SK-N-SH (cell line): ENCODE data around the gene GATA2.

ENCODE experiments used
- ELF1 ChIP-seq: IDR thresholded peaks from 2 replicates; pipeline ENCODE4 v1.4.0; 2012
- EZH2phosphoT487 ChIP-seq: fragments of 200-600 bp; sonication (generic); IDR thresholded peaks from 2 replicates; pipeline ENCODE4 v1.6.1; 2017; ENCODE audit warnings: low read depth, mixed run types, mild to moderate bottlenecking, antibody characterized with exemption, moderate library complexity, borderline replicate concordance
- TF ChIP-seq, protein P1 (sequence below): IDR thresholded peaks from 2 replicates; pipeline ENCODE4 v1.6.1; 2012; ENCODE audit warnings: mild to moderate bottlenecking, low read depth, low read length, moderate library complexity
- TF ChIP-seq, protein P2 (sequence below): fragments of 200-600 bp; sonication (generic); IDR thresholded peaks from 2 replicates; pipeline ENCODE4 v1.6.1; 2017; ENCODE audit warnings: antibody characterized with exemption, mild to moderate bottlenecking, moderate library complexity
- TF ChIP-seq, protein P3 (sequence below): fragments of 150-350 bp; IDR thresholded peaks from 2 replicates; pipeline ENCODE4 v1.6.1; 2016; ENCODE audit warnings: mild to moderate bottlenecking, low read depth, low read length

DNA sequence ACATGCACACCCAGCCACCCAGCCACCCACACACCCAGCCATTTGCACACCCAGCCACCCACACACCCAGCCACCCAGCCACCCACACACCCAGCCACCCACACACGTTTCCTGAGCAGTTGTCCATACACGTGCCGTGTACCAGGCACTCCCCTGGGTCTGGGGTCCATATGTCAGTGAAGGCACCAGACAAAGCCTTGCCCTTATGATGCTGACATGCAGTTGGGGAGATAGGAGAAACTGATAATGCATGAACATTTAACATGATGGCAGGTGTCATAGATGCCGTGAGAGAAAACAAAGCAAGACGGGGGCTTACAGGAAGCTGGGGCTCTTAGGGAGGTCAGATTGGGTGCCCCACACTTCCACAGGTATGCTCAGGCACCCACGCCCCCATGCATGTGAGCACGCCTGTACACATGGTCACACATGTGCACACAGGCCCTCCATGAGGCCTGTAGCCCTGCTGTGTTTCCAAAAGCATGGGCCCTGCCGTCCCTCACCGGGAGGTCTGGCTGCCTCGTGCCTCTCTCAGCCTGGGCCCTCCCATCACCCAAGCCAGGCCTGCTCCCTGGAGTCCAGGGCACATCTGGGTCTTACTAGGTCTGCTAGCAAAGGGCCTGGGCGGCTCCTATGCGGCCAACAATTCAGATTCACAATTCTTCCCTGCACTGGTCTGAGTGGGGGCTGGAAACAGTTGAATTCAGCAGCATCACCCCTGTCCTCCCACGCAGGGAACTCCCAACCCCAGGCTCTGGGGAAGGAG lies 22.7 kb downstream of the GATA2 start:
- TF ChIP-seq, protein P1, sequence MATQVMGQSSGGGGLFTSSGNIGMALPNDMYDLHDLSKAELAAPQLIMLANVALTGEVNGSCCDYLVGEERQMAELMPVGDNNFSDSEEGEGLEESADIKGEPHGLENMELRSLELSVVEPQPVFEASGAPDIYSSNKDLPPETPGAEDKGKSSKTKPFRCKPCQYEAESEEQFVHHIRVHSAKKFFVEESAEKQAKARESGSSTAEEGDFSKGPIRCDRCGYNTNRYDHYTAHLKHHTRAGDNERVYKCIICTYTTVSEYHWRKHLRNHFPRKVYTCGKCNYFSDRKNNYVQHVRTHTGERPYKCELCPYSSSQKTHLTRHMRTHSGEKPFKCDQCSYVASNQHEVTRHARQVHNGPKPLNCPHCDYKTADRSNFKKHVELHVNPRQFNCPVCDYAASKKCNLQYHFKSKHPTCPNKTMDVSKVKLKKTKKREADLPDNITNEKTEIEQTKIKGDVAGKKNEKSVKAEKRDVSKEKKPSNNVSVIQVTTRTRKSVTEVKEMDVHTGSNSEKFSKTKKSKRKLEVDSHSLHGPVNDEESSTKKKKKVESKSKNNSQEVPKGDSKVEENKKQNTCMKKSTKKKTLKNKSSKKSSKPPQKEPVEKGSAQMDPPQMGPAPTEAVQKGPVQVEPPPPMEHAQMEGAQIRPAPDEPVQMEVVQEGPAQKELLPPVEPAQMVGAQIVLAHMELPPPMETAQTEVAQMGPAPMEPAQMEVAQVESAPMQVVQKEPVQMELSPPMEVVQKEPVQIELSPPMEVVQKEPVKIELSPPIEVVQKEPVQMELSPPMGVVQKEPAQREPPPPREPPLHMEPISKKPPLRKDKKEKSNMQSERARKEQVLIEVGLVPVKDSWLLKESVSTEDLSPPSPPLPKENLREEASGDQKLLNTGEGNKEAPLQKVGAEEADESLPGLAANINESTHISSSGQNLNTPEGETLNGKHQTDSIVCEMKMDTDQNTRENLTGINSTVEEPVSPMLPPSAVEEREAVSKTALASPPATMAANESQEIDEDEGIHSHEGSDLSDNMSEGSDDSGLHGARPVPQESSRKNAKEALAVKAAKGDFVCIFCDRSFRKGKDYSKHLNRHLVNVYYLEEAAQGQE = no peak
- TF ChIP-seq, protein P2, sequence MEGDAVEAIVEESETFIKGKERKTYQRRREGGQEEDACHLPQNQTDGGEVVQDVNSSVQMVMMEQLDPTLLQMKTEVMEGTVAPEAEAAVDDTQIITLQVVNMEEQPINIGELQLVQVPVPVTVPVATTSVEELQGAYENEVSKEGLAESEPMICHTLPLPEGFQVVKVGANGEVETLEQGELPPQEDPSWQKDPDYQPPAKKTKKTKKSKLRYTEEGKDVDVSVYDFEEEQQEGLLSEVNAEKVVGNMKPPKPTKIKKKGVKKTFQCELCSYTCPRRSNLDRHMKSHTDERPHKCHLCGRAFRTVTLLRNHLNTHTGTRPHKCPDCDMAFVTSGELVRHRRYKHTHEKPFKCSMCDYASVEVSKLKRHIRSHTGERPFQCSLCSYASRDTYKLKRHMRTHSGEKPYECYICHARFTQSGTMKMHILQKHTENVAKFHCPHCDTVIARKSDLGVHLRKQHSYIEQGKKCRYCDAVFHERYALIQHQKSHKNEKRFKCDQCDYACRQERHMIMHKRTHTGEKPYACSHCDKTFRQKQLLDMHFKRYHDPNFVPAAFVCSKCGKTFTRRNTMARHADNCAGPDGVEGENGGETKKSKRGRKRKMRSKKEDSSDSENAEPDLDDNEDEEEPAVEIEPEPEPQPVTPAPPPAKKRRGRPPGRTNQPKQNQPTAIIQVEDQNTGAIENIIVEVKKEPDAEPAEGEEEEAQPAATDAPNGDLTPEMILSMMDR = no peak
- TF ChIP-seq, protein P3, sequence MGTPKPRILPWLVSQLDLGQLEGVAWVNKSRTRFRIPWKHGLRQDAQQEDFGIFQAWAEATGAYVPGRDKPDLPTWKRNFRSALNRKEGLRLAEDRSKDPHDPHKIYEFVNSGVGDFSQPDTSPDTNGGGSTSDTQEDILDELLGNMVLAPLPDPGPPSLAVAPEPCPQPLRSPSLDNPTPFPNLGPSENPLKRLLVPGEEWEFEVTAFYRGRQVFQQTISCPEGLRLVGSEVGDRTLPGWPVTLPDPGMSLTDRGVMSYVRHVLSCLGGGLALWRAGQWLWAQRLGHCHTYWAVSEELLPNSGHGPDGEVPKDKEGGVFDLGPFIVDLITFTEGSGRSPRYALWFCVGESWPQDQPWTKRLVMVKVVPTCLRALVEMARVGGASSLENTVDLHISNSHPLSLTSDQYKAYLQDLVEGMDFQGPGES = no peak
- TF ChIP-seq EZH2phosphoT487 (no peak), ELF1 (no peak)
